GM21367 (cell line): ENCODE results near the gene P2RX6.

Experiments
- ATAC-seq: cut with Tn5 transposase; IDR thresholded peaks from one replicate; pipeline ENCODE4 v1.9.1; 2021; ENCODE audit not compliant: unreplicated experiment

Gene P2RX6

DNA sequence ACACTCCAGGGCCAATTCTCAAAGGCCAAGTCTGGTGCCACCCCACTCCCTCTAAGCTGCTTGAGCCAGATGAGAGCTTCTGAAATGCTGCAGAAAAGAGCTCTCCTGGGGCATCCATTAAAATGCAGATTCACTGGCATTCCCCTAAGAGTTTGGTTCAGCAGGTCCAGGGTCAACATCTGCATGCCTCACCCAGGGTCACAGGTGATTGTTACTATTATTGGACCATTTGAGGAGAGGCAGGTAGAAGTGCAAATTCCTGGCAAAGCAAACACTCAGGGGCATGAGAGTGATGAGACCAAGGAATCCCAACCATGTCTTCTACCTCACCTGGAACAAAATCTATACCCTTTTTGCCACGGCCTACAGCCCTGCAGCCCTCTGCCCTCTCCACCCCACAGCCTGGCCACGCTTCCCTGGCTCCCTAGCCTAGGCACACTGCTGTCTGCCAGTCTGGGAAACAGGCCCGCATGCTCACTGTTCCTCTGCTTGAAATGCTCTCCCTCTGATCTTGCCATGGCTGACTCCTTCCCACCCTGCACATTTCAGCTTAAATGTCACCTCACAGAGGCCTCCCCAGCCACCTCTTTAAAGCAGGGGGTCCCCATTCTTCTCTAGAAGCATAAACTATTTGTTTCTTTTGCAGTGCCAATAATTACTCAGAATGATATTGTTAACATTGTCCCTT is 4.4 kb upstream of the P2RX6 start:
- ATAC-seq, result no peak

- no peak for ATAC-seq
These were observed 2.2 kb upstream of the P2RX6 start for GRCh38 chr22:21012446-21013407.

DNA sequence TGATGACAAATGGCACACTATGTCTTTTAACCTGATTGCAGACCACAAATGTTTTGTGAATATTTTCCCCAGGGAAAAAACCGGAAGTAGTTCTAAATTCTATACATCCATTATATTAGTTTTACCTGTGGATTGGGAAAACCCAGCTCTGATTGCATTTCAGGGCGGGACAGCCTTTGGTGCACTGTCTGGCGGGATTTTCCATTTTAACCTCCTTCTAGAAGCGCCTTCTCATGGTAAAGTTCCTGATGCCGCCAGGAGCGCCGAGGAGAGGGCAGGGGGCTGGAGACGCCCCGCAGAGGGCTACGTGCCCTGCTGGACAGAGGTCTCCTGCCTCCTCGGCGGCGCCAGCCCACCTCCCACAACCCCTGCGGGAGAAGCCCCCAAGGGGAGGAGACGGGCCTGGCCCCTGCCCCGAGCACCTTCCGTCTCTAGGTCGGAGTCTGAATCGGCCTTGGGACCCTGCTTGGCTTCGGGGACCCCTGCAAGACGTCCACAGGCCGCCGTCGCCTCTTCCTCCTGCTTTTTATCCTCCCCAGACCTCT is 1.2 kb upstream of the P2RX6 start:
- no peak for ATAC-seq

- no peak for ATAC-seq
These were observed 701 bp upstream of the P2RX6 start for GRCh38 chr22:21014202-21014725.

- no peak for ATAC-seq
These were observed 571 bp downstream of the P2RX6 start for GRCh38 chr22:21015466-21016006.

DNA sequence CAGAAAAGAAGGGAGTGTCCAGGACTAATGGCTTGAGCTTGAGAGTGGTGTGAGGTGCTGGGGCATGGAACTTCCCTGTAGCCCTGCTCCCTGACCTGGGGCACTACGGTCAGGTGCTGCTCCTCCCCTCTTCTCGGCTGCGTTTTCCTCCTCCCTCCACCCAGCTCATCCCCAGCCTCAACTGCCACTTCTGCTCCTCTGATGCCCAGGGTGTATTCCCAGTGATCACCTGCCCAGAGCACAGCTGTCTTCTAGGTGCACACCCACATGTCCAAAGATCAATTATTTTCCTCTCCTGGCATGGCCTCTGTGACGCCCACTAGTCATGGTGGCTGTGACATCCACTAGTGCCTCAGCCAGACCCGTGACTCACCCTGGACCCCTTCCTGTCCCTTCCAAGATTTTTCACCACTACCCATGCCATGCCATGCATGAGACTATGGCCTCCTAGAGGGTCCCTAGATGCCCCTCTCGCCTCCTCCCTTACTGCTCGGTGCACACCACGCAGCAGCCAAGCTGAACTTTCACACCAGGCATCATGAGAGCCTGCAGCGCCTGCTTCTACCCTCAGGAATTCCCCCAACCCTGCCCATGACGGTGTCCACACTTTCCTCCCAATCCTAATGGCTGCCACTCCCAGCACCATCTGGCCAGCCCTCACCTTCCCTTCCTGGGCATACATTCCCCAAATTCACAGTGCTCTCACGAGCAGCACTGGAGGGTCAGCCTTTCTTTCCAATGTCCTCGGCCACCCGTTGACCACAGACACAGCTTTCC is 1.9 kb downstream of the P2RX6 start:
- ATAC-seq, result no peak

GRCh38 chr22:21018314-21018713 is 3.3 kb downstream of the P2RX6 start:
- no peak for ATAC-seq

DNA sequence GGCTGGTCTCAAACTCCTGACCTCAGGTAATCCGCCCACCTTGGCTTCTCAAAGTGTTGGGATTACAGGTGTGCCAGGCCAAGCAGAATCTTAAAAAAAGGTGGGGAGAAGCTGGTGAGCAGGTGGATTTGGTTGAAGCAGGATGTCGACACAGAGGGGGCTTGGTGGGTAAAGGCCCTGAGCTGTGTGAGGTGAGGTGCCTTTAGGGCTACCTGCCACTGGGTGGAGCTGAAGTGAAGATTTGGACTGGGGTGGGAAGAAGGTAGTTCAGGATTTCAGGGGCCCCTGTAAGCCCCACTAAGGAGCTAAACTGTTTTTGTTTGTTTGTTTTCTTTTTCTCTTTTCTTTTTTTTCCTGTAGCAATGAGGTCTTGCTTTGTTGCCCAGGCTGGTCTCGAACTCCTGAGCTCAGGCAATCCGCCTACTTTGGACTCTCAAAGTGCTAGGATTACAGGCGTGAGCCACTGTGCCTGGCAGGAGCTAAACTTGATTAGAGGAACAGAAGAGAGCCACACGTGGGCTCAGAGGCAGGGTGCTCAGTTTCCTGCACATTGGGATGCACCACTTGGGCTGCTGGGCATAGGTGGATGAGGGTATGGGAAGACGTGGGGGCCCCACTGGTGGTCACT is 6.0 kb downstream of the P2RX6 start:
- no peak for ATAC-seq

GRCh38 chr22:21022507-21022906 is 7.5 kb downstream of the P2RX6 start:
- no peak for ATAC-seq

DNA sequence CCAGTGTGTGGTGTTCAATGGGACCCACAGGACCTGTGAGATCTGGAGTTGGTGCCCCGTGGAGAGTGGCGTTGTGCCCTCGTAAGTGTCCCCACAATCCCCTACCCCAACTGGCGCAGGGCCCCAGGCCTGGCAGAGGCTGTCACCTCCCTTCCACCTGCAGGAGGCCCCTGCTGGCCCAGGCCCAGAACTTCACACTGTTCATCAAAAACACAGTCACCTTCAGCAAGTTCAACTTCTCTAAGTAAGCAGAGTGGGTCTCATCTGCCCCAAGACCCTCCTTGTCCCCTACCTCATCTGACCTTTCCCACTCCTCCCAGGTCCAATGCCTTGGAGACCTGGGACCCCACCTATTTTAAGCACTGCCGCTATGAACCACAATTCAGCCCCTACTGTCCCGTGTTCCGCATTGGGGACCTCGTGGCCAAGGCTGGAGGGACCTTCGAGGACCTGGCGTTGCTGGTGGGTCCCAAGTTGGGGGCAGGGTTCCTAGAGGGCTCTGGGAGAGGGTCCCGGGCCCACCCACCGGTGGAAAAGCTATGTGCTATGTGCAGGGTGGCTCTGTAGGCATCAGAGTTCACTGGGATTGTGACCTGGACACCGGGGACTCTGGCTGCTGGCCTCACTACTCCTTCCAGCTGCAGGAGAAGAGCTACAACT is 8.1 kb downstream of the P2RX6 start:
- no peak for ATAC-seq

GRCh38 chr22:21025266-21025665 is 10.3 kb downstream of the P2RX6 start:
- ATAC-seq, result no peak

- ATAC-seq, result no peak
These were observed 11.1 kb downstream of the P2RX6 start for GRCh38 chr22:21025763-21026755.

GRCh38 chr22:21026783-21027692 is 12.1 kb downstream of the P2RX6 start:
- no peak for ATAC-seq

- no peak for ATAC-seq
These were observed 13.6 kb downstream of the P2RX6 start for GRCh38 chr22:21028277-21029251.

DNA sequence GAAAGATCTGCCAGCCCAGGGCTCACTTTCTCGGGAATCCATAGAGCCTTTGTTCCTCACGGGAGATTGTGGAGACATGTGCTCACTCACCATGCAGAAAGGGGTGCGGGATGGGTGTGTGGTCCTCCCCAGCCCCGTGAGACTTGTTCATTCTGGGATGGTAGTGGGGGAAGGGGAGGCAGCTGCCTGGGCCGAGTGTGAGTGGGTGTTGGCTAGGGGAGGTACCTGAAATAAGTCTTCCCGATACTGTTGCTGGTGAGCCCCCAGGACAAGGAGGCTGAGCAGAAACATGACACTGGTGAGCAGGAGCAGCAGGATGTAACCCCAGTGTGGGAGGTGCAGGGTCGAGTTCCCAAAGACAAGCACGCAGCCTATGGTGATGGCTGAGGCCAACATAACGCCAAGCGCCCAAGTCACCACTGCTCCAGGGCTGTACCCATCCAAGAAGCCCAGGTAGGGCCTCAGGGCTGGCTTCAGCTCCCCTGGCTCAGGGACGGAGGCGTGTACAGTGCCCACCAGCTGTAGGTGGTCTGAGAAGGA is 14.6 kb downstream of the P2RX6 start:
- ATAC-seq, result no peak

DNA sequence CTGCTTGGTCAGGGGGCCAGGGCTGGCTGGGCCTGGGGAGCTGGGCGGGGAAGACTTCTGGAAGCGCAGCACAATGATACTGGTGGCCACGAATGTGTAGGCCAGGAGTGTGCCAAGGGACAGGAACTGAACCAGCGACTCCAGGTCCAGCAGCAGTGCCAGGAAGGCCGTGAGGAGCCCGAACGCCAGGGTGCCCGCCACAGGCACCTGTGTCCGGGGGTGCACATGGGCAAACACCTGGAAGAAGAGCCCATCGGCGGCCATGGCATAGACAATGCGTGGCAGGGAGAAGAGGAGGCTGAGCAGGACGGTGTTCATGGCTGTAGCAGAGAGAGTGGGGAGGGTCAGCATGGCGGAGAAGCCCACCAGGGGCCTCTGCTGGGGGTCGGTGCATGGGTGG is 15.1 kb downstream of the P2RX6 start:
- ATAC-seq, result no peak
